Activated CD4-positive, alpha-beta memory T cell treated with anti-CD3 and anti-CD28 coated beads, Interleukin-2, amount 10 ng/mL, durations not matched to agents 7 days and 5 days (primary cell): ENCODE data around the gene SUFU. TPM values are rescaled to one million over a fixed set of nuclear protein-coding genes. Genes with fewer than 3 reads are reported as not detected.

Source experiments
- CTCF ChIA-PET: fragments of 350-600 bp; sonication (Branson Sonifier 250); formaldehyde crosslinking; loops from one replicate; lab custom pipeline; 2021; ENCODE audit warnings: antibody characterized with exemption, inconsistent platforms; lab: Charles Lee
- POLR2A ChIA-PET: fragments of 350-600 bp; sonication (Branson Sonifier 250); formaldehyde crosslinking; loops from one replicate; lab custom pipeline; 2021; ENCODE audit warnings: antibody characterized with exemption; lab: Charles Lee
- DNase-seq: peaks from one replicate; pipeline ENCODE4 v3.0.0-alpha.2; 2020
- H3K27ac Mint-ChIP-seq: one replicate; pipeline ENCODE4 v1.8.0; 2021; ENCODE audit warnings: mild to moderate bottlenecking, mixed read lengths
- H3K27me3 Mint-ChIP-seq: one replicate; pipeline ENCODE4 v1.8.0; 2021; ENCODE audit warnings: mixed read lengths
- H3K36me3 Mint-ChIP-seq: one replicate; pipeline ENCODE4 v1.8.0; 2021; ENCODE audit warnings: low read depth, mixed read lengths
- H3K4me1 Mint-ChIP-seq: one replicate; pipeline ENCODE4 v1.8.0; 2021; ENCODE audit warnings: mixed read lengths
- H3K4me3 Mint-ChIP-seq: one replicate; pipeline ENCODE4 v1.8.0; 2021; ENCODE audit warnings: mild to moderate bottlenecking, mixed read lengths
- H3K9me3 Mint-ChIP-seq: one replicate; pipeline ENCODE4 v1.8.0; 2021; ENCODE audit warnings: mixed read lengths
- total RNA-seq, 2 experiments: library from RNA; stranded (reverse); gene quantifications; one replicate each; pipeline ENCODE4 v1.2.3, GENCODE V29; 2021

The SUFU gene
- total RNA-seq, 2 experiments from 2014 or later = 18.0 to 19.6 TPM

DNA sequence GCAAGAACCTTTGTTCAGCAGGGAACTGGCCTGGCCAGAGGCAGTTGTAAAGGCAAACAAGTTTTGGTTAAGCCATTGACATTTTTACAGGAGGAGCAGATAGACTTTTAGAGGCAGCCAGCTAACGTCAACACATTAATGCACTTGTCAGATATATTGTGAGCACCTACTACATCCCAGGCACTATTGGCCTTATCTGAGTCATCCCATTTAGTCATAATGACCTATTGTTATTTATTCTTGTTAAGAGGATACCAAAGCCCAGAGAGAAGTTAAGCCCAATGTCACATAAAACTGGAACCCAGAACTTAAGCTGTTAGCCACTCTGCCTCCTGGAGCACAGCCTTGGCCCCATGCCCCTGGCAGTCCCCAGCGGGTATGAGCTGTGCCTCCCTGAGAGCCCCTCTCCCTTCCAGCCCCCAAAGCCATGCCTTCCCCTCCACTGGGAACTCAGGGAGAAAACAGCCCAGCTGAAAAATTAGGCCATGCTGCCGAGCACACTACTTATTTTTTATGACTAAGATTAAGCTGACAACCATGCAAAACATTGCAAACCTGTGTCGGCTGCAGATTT is 107.8 kb downstream of the SUFU start:
- no peaks in the 10 kb centered on the region for H3K9me3 Mint-ChIP-seq

DNA sequence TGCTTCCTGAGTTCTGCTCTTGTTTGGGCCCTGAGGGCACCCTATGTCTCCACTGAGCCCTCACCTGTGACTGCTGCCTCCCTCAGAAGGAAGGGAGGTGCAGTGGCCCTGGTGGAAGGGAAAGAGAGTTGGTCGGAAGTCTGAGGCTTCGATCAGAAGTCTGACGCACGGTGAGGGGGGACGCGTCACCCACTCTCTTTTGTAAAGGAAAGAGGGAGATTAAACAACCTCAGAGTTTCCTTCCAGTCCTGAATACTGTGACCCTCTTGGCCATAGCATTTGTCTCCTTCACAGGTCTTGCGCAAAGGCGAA is 109.1 kb downstream of the SUFU start:
- H3K9me3 Mint-ChIP-seq = no peaks in the 10 kb centered on the region
- H3K4me3 Mint-ChIP-seq = no peak overlapping the region
- H3K27me3 Mint-ChIP-seq = no peaks in the 10 kb centered on the region
- POLR2A ChIA-PET = interaction anchor here (0.9 to 2.5 kb wide), 2 partner anchors 32 to 101 kb away, joined by 3 to 14 read pairs; partner anchors contain the start of genes ARL3 and TRIM8
- peaks cover 34% of the 10 kb centered on the region for H3K4me1 Mint-ChIP-seq
- CTCF ChIA-PET = interaction anchor here (1.2 to 1.8 kb wide), 2 partner anchors 8 to 110 kb away, joined by 3 to 5 read pairs; partner anchors contain the start of gene ACTR1A
- H3K27ac Mint-ChIP-seq = peak overlapping the region; percentile 78
- DNase-seq = peak; percentile 34
- peaks cover 5% of the 10 kb centered on the region for H3K36me3 Mint-ChIP-seq

More for the DNA sequence above, 107.8 kb downstream of the SUFU start:
- no peaks in the 10 kb centered on the region for H3K36me3 Mint-ChIP-seq
- no peaks in the 10 kb centered on the region for H3K27me3 Mint-ChIP-seq
- no peak overlapping the region for H3K27ac Mint-ChIP-seq
- no peak overlapping the region for H3K4me3 Mint-ChIP-seq
- ChIA-PET POLR2A (interaction anchor here (2.5 kb wide), 1 partner anchor 34 kb away, joined by 14 read pairs; the partner anchor contains the start of gene TRIM8), CTCF (interaction anchor here (1.0 to 1.8 kb wide), 6 partner anchors 9 to 109 kb away, joined by 3 to 5 read pairs (median 4); partner anchors contain the start of genes ACTR1A and TRIM8)
- peaks cover 34% of the 10 kb centered on the region for H3K4me1 Mint-ChIP-seq
- DNase-seq = no peak

DNA sequence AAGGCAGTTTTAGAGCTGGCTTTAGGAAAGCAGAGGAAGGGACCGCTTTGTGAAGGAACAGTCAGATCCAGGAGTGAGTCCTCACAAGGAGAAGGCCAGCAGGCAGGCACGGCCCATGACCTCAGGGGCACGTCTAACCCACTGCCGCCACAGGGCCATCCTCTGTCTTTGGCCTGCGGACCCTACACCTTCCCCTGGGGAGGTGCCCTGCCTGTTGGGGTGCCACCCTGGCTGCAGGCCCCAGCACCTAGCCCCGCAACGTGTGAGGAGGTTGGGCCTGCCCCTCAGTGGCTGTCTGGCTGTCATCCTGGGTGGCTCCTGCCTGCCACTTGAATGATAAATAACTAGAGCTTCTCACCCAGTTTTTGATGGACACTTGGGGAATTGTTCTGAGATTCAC is 109.5 kb downstream of the SUFU start:
- ChIA-PET POLR2A (interaction anchor here (0.9 to 2.5 kb wide), 2 partner anchors 32 to 101 kb away, joined by 3 to 14 read pairs; partner anchors contain the start of genes ARL3 and TRIM8), CTCF (interaction anchor here (0.9 to 1.5 kb wide), 2 partner anchors 17 to 29 kb away, joined by 4 to 5 read pairs; no protein-coding TSS in a partner anchor)
- Mint-ChIP-seq H3K4me1 (peaks cover 34% of the 10 kb centered on the region), H3K27ac (peak overlapping the region; percentile 78), H3K36me3 (peaks cover 9% of the 10 kb centered on the region), H3K9me3 (no peaks in the 10 kb centered on the region), H3K4me3 (no peak overlapping the region), H3K27me3 (no peaks in the 10 kb centered on the region)
- DNase-seq = no peak

DNA sequence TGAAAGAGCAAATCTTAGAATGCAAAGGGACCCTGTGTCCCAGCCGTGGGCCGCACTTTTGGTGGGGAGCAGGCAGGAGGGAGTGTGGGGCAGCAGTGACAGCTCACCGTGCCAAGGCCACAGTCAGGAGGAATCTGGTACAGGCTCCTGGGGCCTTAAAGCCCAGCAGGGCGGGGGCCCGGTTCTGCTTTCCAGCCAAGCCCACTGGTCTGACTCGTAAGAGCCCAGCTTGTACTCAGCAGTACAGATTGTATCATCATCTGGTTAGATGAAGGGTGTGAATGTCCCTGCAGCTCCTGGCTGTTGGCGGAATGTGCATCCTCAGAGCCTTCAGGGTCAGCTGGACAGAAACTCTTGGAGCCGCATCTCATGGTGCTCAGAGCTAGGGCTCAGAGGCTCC is 110.0 kb downstream of the SUFU start:
- POLR2A ChIA-PET = interaction anchor here (0.9 to 2.5 kb wide), 2 partner anchors 32 to 100 kb away, joined by 3 to 14 read pairs; partner anchors contain the start of genes ARL3 and TRIM8
- DNase-seq = no peak
- Mint-ChIP-seq H3K27me3 (no peaks in the 10 kb centered on the region), H3K27ac (no peak overlapping the region), H3K4me1 (peaks cover 34% of the 10 kb centered on the region), H3K9me3 (no peaks in the 10 kb centered on the region), H3K36me3 (peaks cover 10% of the 10 kb centered on the region), H3K4me3 (no peak overlapping the region)
- CTCF ChIA-PET = interaction anchor here (0.9 to 1.5 kb wide), 2 partner anchors 18 to 30 kb away, joined by 4 to 5 read pairs; no protein-coding TSS in a partner anchor

DNA sequence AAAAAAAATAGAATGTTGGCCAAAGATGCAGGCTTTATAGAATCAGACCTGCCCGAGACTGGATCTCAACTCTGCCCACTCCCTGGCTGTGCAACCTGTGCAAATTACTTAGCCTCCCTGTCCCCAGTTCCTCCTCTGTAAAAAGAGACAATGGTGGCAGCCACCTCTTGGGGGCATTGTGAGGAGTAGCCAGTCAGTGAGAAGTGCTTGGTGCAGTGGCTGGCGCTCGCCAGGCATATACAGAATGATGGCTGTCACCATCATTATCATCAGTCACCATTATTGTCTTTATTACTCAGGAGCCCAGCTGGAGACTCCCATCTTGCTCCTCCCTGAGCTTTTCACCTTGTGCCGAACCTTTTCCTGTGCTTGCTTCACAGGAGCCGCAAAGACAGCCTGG is 111.1 kb downstream of the SUFU start:
- DNase-seq = no peak
- Mint-ChIP-seq H3K9me3 (no peaks in the 10 kb centered on the region), H3K4me1 (peaks cover 31% of the 10 kb centered on the region), H3K36me3 (peaks cover 10% of the 10 kb centered on the region), H3K27ac (no peak overlapping the region), H3K4me3 (no peak overlapping the region), H3K27me3 (no peaks in the 10 kb centered on the region)
- POLR2A ChIA-PET = no interaction called here
- CTCF ChIA-PET = interaction anchor here (0.8 to 1.5 kb wide), 2 partner anchors 18 to 19 kb away, joined by 3 to 5 read pairs; no protein-coding TSS in a partner anchor

DNA sequence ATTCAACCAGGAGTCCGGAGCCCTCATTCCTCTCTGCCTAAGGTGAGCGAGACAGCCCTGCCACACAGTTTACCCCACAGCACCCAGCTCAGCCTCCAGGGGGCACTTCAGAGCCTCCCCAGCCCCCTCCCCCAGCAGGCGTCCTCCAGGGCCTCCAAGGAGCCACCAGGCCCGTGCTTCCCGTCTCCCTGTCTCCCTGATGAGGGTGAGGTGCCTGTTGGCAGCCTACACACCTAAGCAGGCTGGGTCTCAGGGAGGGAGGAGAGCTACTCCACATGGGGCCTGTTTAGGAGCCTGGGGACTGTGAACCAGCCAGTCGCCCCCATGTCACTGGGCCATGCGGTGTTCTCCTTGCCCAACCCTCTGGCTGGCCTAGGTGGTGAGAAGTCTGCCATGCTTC is 111.6 kb downstream of the SUFU start:
- Mint-ChIP-seq H3K9me3 (no peaks in the 10 kb centered on the region), H3K4me1 (peaks cover 31% of the 10 kb centered on the region), H3K27ac (no peak overlapping the region), H3K4me3 (no peak overlapping the region), H3K27me3 (no peaks in the 10 kb centered on the region), H3K36me3 (peaks cover 10% of the 10 kb centered on the region)
- CTCF ChIA-PET = interaction anchor here (0.8 kb wide), 1 partner anchor 18 kb away, joined by 3 read pairs; no protein-coding TSS in a partner anchor
- POLR2A ChIA-PET = no interaction called here
- no peak for DNase-seq

DNA sequence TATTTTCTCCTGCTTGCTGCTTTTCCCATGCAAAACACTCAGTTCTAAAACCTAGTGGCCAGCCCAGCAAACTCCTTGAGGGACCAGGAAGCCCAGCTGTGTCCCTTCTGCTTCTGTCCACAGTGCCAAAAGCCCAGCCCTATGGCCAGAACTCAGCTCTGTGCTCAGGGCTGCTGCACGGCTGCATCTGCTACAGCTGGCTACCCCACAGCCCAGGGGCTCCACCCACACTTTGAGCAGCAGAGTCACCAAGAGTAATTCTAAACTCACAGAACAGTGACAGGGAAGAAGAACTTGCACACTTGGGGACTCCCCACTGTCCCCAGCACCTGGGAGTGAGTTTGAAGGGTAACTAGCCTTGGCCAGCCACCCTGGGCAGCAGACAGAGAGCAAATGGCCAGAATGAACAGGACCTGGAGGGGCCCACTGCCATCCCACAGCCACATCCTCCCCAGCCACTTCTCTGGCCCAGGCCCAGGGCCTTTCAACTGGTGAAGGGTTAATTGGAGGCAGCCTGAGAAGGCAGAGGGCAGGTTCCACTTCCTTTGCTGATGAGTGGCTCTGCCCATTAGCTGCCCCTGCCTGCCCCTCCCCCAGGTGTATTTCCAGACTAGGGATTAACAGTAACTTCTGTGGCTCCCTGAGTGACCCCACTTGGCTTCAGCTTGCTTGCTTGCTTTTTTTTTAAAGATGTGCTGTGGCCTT is 112.4 kb downstream of the SUFU start:
- no peak for DNase-seq
- Mint-ChIP-seq H3K27me3 (no peaks in the 10 kb centered on the region), H3K4me3 (no peak overlapping the region), H3K36me3 (peaks cover 10% of the 10 kb centered on the region), H3K4me1 (peaks cover 28% of the 10 kb centered on the region), H3K9me3 (no peaks in the 10 kb centered on the region), H3K27ac (no peak overlapping the region)
- ChIA-PET POLR2A (no interaction called here), CTCF (interaction anchor here (0.6 kb wide), 1 partner anchor 18 kb away, joined by 3 read pairs; no protein-coding TSS in a partner anchor)

DNA sequence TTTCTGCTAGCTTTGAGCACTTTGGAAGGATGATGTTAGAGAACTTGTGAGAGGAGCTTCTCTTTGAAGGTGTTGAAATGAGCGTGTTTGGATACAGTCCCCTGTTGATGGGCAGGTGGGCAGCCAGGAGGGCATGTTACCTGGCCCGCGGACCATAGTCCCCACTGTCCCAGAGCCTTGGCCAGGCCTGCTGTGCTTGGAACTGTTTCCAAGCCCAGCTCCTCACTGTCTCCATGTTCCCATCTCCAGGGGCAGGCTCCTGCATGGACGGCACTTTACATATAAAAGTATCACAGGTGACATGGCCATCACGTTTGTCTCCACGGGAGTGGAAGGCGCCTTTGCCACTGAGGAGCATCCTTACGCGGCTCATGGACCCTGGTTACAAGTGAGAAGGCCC is 113.3 kb downstream of the SUFU start:
- no peaks in the 10 kb centered on the region for H3K9me3 Mint-ChIP-seq
- POLR2A ChIA-PET = no interaction called here
- no peak overlapping the region for H3K27ac Mint-ChIP-seq
- H3K4me1 Mint-ChIP-seq = peaks cover 24% of the 10 kb centered on the region
- no peaks in the 10 kb centered on the region for H3K27me3 Mint-ChIP-seq
- no peak overlapping the region for H3K4me3 Mint-ChIP-seq
- peaks cover 10% of the 10 kb centered on the region for H3K36me3 Mint-ChIP-seq
- CTCF ChIA-PET = no interaction called here
- DNase-seq = no peak

DNA sequence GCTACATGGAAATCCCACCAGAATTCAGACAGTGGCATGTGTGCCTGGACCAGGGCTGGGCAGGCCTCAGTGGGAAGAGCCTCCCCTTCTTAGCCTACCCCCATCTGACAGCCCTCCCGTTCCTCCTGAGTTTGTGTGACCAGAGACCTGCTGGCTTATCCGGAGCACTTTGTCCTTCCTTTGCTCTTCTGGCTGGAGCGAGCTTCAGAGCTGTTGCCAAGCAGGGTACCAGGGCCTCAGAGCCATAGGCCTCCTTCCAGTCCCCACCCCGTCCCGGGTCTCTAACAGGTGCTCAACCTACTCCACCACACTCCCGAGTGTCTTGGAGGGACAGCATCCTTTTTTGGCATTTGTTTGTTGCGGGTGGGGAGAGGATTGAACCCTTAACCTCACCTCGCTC is 114.0 kb downstream of the SUFU start:
- H3K4me3 Mint-ChIP-seq = no peak overlapping the region
- no peak for DNase-seq
- ChIA-PET POLR2A (no interaction called here), CTCF (no interaction called here)
- no peak overlapping the region for H3K27ac Mint-ChIP-seq
- H3K36me3 Mint-ChIP-seq = peaks cover 10% of the 10 kb centered on the region
- no peaks in the 10 kb centered on the region for H3K9me3 Mint-ChIP-seq
- H3K4me1 Mint-ChIP-seq = peaks cover 17% of the 10 kb centered on the region
- no peaks in the 10 kb centered on the region for H3K27me3 Mint-ChIP-seq

DNA sequence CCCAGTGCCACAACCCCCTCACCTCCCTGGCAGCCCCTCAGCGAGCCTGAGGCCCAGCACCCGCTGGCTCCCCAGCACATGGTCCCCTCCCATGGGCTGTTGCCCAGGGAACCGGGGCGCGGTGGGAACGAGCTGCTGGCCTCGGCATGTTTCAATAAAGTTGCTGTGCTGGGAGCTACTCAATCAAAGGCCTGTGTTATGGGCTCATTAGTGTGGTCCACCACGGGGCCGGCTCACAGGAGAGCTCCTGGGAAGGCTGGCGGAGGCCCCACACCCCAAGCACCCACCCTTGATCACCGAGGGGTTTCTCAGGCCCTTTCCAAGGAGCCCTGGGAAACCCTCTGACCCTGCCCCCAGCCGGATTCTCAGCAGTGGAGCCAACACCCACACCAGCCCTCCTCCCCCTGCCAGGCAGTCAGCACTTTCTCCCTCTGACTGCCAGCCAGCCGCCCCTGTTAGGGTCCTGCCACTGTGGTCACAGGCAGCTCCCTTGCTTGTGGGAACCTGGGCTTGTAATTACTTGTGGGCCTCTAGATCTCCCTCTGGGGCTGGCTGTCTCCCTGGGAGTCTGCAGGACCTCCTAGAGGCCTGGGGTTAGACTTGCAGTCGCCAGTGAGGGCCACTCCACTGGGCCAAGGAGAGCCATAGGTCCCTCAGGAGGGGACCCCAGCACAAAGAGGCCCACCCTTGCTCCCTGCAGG is 115.7 kb downstream of the SUFU start:
- POLR2A ChIA-PET = interaction anchor here (1.1 kb wide), 1 partner anchor 42 kb away, joined by 4 read pairs; no protein-coding TSS in a partner anchor
- CTCF ChIA-PET = no interaction called here

DNA sequence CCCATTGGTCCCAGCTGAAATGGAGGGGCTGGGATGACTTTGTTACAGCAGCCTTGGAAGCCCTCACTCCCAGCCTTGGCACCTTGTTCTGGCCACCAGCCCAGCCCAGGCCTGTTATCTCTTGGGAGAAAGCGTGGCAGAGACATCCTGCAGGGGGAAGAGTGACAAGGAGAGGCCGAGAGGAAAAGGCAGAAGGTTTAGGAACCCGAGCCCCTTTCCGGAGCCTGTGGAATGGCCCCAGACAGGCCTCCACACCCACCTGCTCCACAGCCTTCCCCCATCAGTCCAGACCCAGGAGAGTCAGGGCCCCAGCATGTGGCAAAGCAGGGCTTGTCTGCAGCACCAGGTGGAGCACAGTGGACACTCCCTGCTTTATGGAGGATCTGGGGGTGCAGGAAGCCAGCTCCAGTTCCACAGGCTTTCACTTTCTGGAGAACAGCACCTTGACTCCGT is 116.4 kb downstream of the SUFU start:
- Mint-ChIP-seq H3K27ac (no peak overlapping the region), H3K9me3 (no peaks in the 10 kb centered on the region), H3K4me1 (peaks cover 8% of the 10 kb centered on the region), H3K27me3 (no peaks in the 10 kb centered on the region), H3K4me3 (no peak overlapping the region), H3K36me3 (peaks cover 13% of the 10 kb centered on the region)
- POLR2A ChIA-PET = no interaction called here
- CTCF ChIA-PET = interaction anchor here (1.7 kb wide), 1 partner anchor 8 kb away, joined by 5 read pairs; no protein-coding TSS in a partner anchor
- DNase-seq = no peak

More for the DNA sequence above, 115.7 kb downstream of the SUFU start:
- no peak overlapping the region for H3K27ac Mint-ChIP-seq
- no peak overlapping the region for H3K4me3 Mint-ChIP-seq
- H3K36me3 Mint-ChIP-seq = peaks cover 13% of the 10 kb centered on the region
- DNase-seq = no peak
- no peaks in the 10 kb centered on the region for H3K9me3 Mint-ChIP-seq
- peaks cover 10% of the 10 kb centered on the region for H3K4me1 Mint-ChIP-seq
- H3K27me3 Mint-ChIP-seq = no peaks in the 10 kb centered on the region

DNA sequence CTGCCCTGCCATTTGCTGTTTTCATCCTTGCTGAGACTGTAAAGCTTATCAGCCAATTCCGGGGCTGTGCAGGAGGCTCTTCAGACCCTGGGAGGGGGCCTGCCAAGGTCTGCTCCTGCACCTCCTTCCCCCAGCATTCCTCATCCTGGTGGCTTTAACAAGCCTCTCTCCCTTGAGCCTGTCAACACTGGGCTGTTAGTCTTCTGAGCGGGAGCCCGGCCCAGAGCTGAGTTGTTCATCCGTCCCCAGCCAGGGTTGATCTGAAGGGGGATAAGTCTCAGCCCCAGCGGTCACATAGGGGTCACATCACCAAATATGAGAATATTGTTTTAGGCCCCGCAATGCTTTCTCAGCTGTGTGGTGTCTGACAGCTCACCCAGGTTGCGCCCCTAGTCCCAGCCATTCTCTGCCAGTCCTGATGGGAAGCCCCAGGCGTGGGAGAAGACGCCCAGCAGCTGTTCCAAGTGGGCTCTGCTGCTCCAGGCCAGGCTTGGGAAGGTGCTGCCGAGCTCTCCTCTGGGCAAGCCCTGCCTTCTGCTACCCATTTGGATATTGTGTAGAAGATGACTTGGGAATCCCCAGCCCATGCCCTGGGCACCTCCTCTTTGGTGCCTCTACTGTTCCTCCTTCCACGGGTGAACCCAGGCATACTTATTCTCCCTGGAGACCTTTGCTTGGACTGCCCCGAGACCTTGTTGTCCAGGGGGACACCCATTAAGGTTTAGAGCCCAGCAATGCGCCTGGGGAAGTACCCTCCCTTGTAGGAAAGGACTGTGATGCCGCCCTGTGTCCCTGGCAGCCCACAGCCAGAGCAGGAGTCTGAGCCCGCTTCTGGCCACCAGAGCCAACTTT is 117.0 kb downstream of the SUFU start:
- no peaks in the 10 kb centered on the region for H3K9me3 Mint-ChIP-seq
- CTCF ChIA-PET = interaction anchor here (1.7 kb wide), 1 partner anchor 9 kb away, joined by 5 read pairs; no protein-coding TSS in a partner anchor
- H3K27ac Mint-ChIP-seq = no peak overlapping the region

More for the DNA sequence above, 117.0 kb downstream of the SUFU start:
- Mint-ChIP-seq H3K4me3 (no peak overlapping the region), H3K4me1 (peaks cover 8% of the 10 kb centered on the region), H3K27me3 (no peaks in the 10 kb centered on the region), H3K36me3 (peaks cover 13% of the 10 kb centered on the region)
- POLR2A ChIA-PET = no interaction called here
- DNase-seq = no peak
